KOPT-K1 (cell line): ENCODE measurements around the gene RCSD1.

Experiments
- H3K27ac ChIP-seq: fragments of 200-600 bp; sonication (generic); 2 replicates; pipeline ENCODE4 v1.5.1; 2016; ENCODE audit warnings: antibody characterized with exemption, mild to moderate bottlenecking, low read depth, low read length; ENCODE audit not compliant: poor library complexity, severe bottlenecking
- H3K36me3 ChIP-seq: fragments of 200-600 bp; sonication (generic); 2 replicates; pipeline ENCODE4 v1.5.1; 2017; ENCODE audit warnings: antibody characterized with exemption, mild to moderate bottlenecking, low read length, moderate library complexity; ENCODE audit not compliant: insufficient read depth
- H3K9me3 ChIP-seq: fragments of 200-600 bp; sonication (generic); 2 replicates; pipeline ENCODE4 v1.5.1; 2017; ENCODE audit warnings: antibody characterized with exemption, low read length, mild to moderate bottlenecking; ENCODE audit not compliant: insufficient read depth, poor library complexity, severe bottlenecking

RCSD1 gene

DNA sequence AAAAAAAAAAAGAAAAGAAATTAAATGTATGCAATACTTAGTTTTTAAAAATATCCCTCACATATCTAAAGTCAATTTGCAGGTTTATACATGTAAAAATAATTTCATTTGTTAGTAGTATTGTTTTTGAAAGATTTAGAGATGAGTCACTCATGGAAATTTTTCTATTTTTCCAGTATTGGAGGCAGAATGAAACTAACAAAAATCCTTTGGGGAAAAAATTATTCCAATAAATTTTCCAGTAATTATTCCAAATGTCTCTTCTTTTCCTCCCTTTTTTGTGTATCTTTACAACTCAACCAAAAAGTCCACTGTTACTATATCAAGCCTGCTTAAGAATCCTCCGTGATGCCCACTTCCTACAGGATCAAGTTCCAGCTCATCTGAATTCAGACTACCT, 121.6 kb downstream of the RCSD1 start:
- no peak overlapping the region for H3K27ac ChIP-seq
- no peaks in the 10 kb centered on the region for H3K9me3 ChIP-seq

DNA sequence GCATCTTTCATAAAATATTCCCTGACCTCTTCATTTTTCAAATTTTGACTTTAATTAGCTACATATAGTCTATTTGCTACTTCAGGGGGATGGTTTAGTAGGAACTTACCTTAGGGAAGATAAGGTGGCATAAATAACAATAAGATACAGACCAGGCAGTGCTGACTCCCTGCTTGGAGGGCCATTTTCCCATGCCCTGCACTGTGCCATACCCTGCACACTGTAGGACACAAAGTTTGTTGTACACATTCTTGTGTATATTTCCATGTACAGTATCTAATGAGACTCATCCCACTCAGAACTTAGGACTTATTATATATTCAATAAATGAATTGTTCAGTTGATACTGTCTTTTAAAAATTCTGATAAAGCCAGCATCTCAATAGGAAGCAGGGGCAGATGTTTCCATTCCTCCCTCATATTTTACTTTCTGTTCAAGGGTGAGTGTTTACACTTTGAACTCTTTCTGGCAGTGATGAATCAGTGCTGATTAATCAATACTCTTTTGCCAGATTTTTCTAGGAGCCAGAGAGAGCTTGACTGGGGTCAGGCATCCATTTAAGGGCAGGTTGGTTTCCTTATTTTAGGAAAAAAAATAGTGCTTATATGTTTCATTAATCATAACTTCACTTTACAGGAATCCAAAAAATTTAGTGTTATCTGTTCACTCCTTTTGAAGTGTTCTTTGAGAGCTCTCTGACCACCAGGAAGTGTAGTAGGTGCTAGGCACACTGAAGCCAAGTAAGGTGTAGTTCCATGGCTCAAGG, 122.4 kb downstream of the RCSD1 start:
- H3K9me3 ChIP-seq = no peaks in the 10 kb centered on the region
- H3K27ac ChIP-seq = peak overlapping the region; percentile 67

More for the DNA sequence above, 121.6 kb downstream of the RCSD1 start:
- no peaks in the 10 kb centered on the region for H3K36me3 ChIP-seq

DNA sequence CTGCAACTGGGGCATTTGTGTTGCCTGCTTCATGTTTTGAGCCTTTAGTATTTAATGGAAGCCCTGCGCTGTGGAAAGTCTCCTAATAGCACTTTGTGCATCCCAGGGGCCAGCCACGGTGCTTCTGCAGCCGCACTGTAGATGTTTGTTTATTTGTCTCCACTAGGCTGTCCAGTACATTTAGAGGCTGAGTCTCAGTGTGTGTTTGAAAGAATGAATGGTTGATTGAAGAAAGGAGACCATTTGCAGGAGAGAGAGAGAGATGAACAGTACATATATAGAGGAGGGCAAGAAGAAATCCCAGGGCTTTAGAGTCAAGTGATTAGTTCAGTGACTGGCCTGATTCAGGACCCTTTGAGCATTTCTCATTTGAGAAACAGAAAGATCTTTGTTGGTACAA, 125.6 kb downstream of the RCSD1 start:
- H3K27ac ChIP-seq = no peak overlapping the region

More for the DNA sequence above, 122.4 kb downstream of the RCSD1 start:
- H3K36me3 ChIP-seq = no peaks in the 10 kb centered on the region

More for the DNA sequence above, 125.6 kb downstream of the RCSD1 start:
- H3K36me3 ChIP-seq = no peaks in the 10 kb centered on the region
- no peaks in the 10 kb centered on the region for H3K9me3 ChIP-seq
